ENCODE data around the gene NADK.
"Not testable (repeated sequence)": the region's sequence is repeated elsewhere in the genome, so short reads cannot be mapped to it uniquely, and the experiment has no call there.

NADK gene

GRCh38 chr1:1752636-1753606 is 25.3 kb downstream of the NADK start:
- Mint-ChIP-seq H3K36me3 (ENCODE audit: low read depth) (peaks cover 27% of the 10 kb centered on the region), H3K27ac (no peak overlapping the region), H3K27me3 (no peaks in the 10 kb centered on the region), H3K4me1 (ENCODE audit: low read depth) (no peaks in the 10 kb centered on the region), H3K9me3 (no peaks in the 10 kb centered on the region), H3K4me3 (no peak overlapping the region)

GRCh38 chr1:1752190-1752589 is 26.1 kb downstream of the NADK start:
- no peak overlapping the region for H3K4me3 Mint-ChIP-seq
- H3K4me1 Mint-ChIP-seq (ENCODE audit: low read depth), result no peaks in the 10 kb centered on the region
- H3K27ac Mint-ChIP-seq, result no peak overlapping the region
- peaks cover 27% of the 10 kb centered on the region for H3K36me3 Mint-ChIP-seq (ENCODE audit: low read depth)
- no peaks in the 10 kb centered on the region for H3K27me3 Mint-ChIP-seq
- H3K9me3 Mint-ChIP-seq, result no peaks in the 10 kb centered on the region

- not testable (repeated sequence) for H3K27me3 Mint-ChIP-seq; H3K4me1 Mint-ChIP-seq (ENCODE audit: low read depth); H3K4me3 Mint-ChIP-seq; H3K9me3 Mint-ChIP-seq; H3K27ac Mint-ChIP-seq
- H3K36me3 Mint-ChIP-seq (ENCODE audit: low read depth), result peaks cover 14% of the 10 kb centered on the region
These were observed 28.3 kb downstream of the NADK start for GRCh38 chr1:1749941-1750340.

DNA sequence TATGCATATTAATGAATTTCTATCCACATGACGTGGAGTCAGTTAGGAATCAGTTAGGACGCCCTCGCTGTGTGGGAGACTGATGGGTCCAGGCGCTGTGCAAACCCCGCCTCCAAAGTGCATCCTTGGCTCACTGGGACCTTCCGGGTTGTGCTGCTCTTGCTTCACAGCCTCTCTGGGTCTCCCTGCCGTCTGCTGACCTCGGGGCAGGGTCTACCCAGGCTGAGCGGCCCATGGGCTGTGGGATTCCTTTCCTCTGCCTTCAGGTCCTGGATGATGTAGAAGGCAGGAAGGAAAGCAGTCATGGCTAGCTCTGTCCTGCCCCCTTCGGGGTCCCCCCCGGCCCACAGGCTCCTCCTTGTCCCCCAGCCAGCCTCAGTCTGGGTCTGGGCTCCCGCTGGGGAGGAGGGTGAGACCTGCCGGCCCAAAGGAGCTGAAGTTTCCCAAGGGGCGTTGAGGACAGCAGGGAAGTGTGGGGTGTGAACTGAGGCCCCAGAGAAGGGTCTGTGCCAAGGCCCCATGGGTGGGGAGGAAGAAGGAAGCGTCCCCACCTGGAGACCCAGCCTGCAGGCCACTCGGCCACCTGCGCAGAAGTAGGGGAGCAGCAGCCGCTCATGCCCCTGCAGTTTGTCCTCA is 29.5 kb downstream of the NADK start:
- peak overlapping the region; percentile 31 for H3K4me3 Mint-ChIP-seq
- no peaks in the 10 kb centered on the region for H3K4me1 Mint-ChIP-seq (ENCODE audit: low read depth)
- no peak overlapping the region for H3K27ac Mint-ChIP-seq
- H3K36me3 Mint-ChIP-seq (ENCODE audit: low read depth), result peaks cover 11% of the 10 kb centered on the region
- no peaks in the 10 kb centered on the region for H3K9me3 Mint-ChIP-seq
- H3K27me3 Mint-ChIP-seq, result no peaks in the 10 kb centered on the region

DNA sequence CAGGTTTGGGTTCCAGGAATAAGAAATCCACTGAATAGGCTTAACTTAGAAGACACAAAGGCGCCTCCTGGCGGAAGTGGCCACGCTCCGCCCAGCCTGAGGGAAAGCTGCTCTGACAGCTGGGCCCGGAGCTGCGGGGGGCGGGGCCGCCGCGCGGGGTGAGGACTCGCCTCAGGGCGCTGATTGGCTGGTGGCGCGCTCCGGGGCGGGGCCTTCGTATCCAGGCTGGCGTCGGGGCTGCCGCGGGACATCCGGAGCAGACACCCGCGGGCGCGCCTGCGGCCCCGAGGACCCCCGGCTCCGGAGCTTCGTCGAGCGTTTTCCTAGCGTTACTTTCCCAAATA is 31.7 kb downstream of the NADK start:
- H3K36me3 Mint-ChIP-seq (ENCODE audit: low read depth); H3K27ac Mint-ChIP-seq; H3K4me1 Mint-ChIP-seq (ENCODE audit: low read depth); H3K9me3 Mint-ChIP-seq; H3K27me3 Mint-ChIP-seq: not testable (repeated sequence)
- peak overlapping the region; percentile 82 for H3K4me3 Mint-ChIP-seq

- not testable (repeated sequence) for H3K9me3 Mint-ChIP-seq; H3K36me3 Mint-ChIP-seq (ENCODE audit: low read depth); H3K27me3 Mint-ChIP-seq; H3K4me1 Mint-ChIP-seq (ENCODE audit: low read depth)
- peak overlapping the region; percentile 82 for H3K4me3 Mint-ChIP-seq
- H3K27ac Mint-ChIP-seq, result peak overlapping the region; percentile 97
These were observed 32.4 kb downstream of the NADK start for GRCh38 chr1:1745651-1746565.

DNA sequence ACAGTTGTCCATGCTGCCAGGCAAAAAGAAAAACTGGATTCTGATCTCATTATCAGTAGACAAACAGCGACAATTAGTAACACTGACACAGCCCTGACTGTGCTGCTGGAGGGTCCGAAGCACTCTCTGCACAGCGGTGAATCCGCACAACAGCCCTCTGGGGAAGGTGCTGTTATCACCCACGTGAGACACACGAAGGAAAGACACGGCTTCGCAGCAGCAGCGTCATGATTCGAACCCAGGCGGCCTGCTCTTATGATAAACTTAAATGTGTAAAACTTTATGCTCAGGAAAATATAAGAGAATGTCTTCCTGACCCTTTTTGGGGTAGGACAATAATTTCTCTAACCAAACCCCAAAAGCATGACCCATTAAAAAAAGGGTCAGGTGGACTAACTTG is 35.7 kb downstream of the NADK start:
- not testable (repeated sequence) for H3K36me3 Mint-ChIP-seq (ENCODE audit: low read depth); H3K27me3 Mint-ChIP-seq; H3K4me1 Mint-ChIP-seq (ENCODE audit: low read depth); H3K27ac Mint-ChIP-seq; H3K4me3 Mint-ChIP-seq; H3K9me3 Mint-ChIP-seq

- H3K4me3 Mint-ChIP-seq; H3K36me3 Mint-ChIP-seq (ENCODE audit: low read depth); H3K27me3 Mint-ChIP-seq; H3K27ac Mint-ChIP-seq; H3K9me3 Mint-ChIP-seq; H3K4me1 Mint-ChIP-seq (ENCODE audit: low read depth): not testable (repeated sequence)
These were observed 37.3 kb downstream of the NADK start for GRCh38 chr1:1741013-1741412.

DNA sequence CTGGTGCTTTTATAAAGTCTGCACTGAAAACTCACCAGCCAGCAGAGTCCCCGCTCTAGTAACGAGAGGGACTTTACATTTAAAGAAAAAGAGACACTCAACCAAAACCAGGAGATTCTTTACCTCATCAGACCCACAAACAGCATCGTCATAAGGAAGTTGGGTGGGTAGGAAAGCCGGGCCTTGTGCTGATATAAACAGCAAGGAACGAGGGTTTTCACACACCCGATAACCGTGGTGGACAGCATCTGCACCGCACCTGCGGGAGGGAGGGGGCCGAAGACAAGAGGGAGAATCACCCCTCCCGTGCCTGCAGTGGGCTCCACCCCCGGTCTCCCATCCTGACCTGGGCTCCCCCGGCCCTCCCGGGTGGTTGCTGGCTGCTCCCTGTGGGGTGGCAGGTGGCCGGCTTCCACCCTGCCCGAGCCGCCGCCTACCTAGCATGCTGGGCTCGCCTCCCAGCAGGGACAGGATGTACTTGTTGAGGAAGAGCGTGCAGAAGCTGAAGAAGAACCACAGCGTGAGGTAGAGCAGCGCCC is 39.4 kb downstream of the NADK start:
- H3K4me3 Mint-ChIP-seq; H3K27ac Mint-ChIP-seq; H3K27me3 Mint-ChIP-seq; H3K9me3 Mint-ChIP-seq; H3K36me3 Mint-ChIP-seq (ENCODE audit: low read depth); H3K4me1 Mint-ChIP-seq (ENCODE audit: low read depth): not testable (repeated sequence)

DNA sequence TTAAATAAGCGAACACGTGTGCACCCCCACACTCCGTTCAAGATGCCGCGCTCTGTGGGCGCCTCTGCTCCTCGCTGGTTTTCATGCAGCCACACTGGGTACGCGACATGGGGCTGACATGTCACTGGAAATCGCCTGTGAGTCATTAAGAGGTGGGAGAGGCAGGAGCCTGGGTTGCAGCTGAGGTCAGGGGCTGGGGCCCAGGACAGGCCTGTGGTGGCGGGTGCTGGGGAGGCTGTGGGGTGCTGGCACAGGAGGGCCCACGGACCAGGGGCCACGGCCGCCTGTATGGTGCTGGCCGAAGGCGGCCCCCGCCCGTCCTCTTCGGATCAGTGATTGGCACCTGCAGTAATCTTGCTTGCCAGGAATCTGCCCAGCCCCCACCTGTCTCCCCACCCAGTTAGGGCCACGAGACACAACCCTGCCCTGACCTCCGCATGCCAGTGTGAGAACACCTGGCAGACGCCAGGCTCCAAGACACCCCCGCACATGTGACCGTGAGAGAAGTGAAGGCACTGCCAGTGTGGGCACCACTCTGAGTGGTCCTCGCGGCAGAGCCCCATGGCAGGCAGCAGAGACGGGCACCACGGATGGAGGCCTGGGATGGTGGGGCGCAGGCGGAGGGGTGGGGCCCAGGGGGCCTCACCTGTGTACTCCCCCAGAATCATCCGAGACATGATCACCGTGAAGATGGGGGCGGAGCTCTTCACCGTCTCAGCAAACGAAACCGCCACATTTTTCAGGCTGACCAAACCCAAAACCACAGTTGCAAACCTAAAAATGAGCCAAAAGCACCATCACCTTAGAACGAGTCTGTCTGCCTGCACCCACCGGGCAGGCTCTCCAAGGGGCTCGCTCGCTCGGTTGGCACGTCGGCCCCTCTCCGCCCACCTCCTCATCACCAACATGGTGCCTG is 40.3 kb downstream of the NADK start:
- not testable (repeated sequence) for H3K27me3 Mint-ChIP-seq; H3K27ac Mint-ChIP-seq; H3K4me1 Mint-ChIP-seq (ENCODE audit: low read depth); H3K9me3 Mint-ChIP-seq; H3K4me3 Mint-ChIP-seq; H3K36me3 Mint-ChIP-seq (ENCODE audit: low read depth)

DNA sequence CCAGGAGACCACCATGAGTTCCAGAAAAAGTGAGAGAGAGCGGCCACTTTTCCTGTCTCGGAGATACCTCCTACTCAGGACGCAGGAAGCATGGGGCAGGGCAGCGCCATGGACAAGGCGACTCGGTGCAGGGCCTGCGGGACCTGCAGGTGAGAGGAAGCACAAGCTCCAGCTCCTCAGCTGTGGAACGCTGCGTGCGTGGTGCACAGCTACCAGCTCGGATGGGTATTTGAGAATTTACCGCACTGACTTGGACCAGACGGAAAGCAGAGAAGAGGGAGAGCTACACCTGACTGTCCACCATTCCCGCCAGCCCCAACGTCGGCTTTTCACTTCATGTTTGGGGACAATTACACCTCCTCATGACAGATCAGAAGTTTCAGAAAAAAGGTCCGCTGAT is 45.9 kb downstream of the NADK start:
- H3K36me3 Mint-ChIP-seq (ENCODE audit: low read depth), result peaks cover 4% of the 10 kb centered on the region
- H3K9me3 Mint-ChIP-seq, result no peaks in the 10 kb centered on the region
- peaks cover 4% of the 10 kb centered on the region for H3K4me1 Mint-ChIP-seq (ENCODE audit: low read depth)
- H3K27me3 Mint-ChIP-seq, result no peaks in the 10 kb centered on the region
- H3K27ac Mint-ChIP-seq, result no peak overlapping the region
- H3K4me3 Mint-ChIP-seq, result no peak overlapping the region

DNA sequence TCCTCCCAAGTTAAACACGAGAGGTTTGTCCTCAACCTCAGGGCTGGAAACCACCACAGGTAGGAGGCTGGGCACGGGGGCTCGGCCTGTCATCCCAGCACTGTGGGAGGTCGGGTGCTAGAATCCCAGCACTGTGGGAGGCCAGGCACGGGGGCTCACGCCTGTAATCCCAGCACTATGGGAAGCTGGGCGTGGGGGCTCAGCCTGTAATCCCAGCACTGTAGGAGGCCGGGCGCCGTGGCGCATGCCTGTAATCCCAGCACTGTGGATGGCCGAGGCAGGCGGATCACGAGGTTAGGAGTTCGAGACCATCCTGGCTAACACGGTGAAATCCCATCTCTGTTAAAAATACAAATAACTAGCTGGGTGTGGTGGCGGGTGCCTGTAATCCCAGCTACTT is 47.4 kb downstream of the NADK start:
- H3K4me3 Mint-ChIP-seq, result no peak overlapping the region
- peaks cover 4% of the 10 kb centered on the region for H3K4me1 Mint-ChIP-seq (ENCODE audit: low read depth)
- H3K27ac Mint-ChIP-seq, result no peak overlapping the region
- no peaks in the 10 kb centered on the region for H3K9me3 Mint-ChIP-seq
- H3K27me3 Mint-ChIP-seq, result no peaks in the 10 kb centered on the region
- peaks cover 4% of the 10 kb centered on the region for H3K36me3 Mint-ChIP-seq (ENCODE audit: low read depth)

- not testable (repeated sequence) for H3K9me3 Mint-ChIP-seq; H3K27ac Mint-ChIP-seq; H3K36me3 Mint-ChIP-seq (ENCODE audit: low read depth); H3K4me1 Mint-ChIP-seq (ENCODE audit: low read depth); H3K4me3 Mint-ChIP-seq; H3K27me3 Mint-ChIP-seq
These were observed 48.0 kb downstream of the NADK start for GRCh38 chr1:1730230-1730629.

GRCh38 chr1:1729116-1729816 is 49.0 kb downstream of the NADK start:
- H3K27ac Mint-ChIP-seq, result not testable (repeated sequence)

More at GRCh38 chr1:1729116-1729816, 49.0 kb downstream of the NADK start:
- not testable (repeated sequence) for H3K4me3 Mint-ChIP-seq; H3K27me3 Mint-ChIP-seq; H3K9me3 Mint-ChIP-seq; H3K4me1 Mint-ChIP-seq (ENCODE audit: low read depth); H3K36me3 Mint-ChIP-seq (ENCODE audit: low read depth)
